Effector memory CD8-positive, alpha-beta T cell (primary cell): ENCODE measurements around the gene CAND1.

Experiments used
- ATAC-seq: fragments of 150-1000 bp; cut with Tn5 transposase; replicated peaks from 2 replicates; pipeline ENCODE4 v1.10.0; 2021; ENCODE audit warnings: mild to moderate bottlenecking, moderate library complexity
- DNase-seq, 3 experiments: peaks; one replicate each; pipeline ENCODE4 v3.0.0; 2021
- H3K27ac Mint-ChIP-seq, 2 donors: one replicate each; pipeline ENCODE4 v1.8.0; 2022; ENCODE audit warnings: mild to moderate bottlenecking in 2 of 2, mixed read lengths in 2 of 2, moderate library complexity in 2 of 2
- H3K27me3 Mint-ChIP-seq, 2 donors: one replicate each; pipeline ENCODE4 v1.8.0; 2022; ENCODE audit warnings: mixed read lengths in 2 of 2
- H3K36me3 Mint-ChIP-seq: one replicate; pipeline ENCODE4 v1.8.0; 2022; ENCODE audit warnings: mild to moderate bottlenecking, moderate library complexity, mixed read lengths; ENCODE audit not compliant: insufficient read depth
- H3K4me1 Mint-ChIP-seq, 2 donors: one replicate each; pipeline ENCODE4 v1.8.0; 2022; ENCODE audit warnings: low read depth in 2 of 2, mixed read lengths in 2 of 2
- H3K4me3 Mint-ChIP-seq, 2 donors: one replicate each; pipeline ENCODE4 v1.8.0; 2022; ENCODE audit warnings: mild to moderate bottlenecking in 2 of 2, mixed read lengths in 2 of 2, moderate library complexity in 2 of 2
- H3K9me3 Mint-ChIP-seq, 2 donors: one replicate each; pipeline ENCODE4 v1.8.0; 2022; ENCODE audit warnings: mixed read lengths in 2 of 2
- total RNA-seq, 9 experiments: gene quantifications; one replicate each; lab custom pipeline; 2026; lab: John Stamatoyannopoulos, UW

CAND1 gene
- total RNA-seq, result 114 to 339 (median 258) reads per million in 9 experiments

DNA sequence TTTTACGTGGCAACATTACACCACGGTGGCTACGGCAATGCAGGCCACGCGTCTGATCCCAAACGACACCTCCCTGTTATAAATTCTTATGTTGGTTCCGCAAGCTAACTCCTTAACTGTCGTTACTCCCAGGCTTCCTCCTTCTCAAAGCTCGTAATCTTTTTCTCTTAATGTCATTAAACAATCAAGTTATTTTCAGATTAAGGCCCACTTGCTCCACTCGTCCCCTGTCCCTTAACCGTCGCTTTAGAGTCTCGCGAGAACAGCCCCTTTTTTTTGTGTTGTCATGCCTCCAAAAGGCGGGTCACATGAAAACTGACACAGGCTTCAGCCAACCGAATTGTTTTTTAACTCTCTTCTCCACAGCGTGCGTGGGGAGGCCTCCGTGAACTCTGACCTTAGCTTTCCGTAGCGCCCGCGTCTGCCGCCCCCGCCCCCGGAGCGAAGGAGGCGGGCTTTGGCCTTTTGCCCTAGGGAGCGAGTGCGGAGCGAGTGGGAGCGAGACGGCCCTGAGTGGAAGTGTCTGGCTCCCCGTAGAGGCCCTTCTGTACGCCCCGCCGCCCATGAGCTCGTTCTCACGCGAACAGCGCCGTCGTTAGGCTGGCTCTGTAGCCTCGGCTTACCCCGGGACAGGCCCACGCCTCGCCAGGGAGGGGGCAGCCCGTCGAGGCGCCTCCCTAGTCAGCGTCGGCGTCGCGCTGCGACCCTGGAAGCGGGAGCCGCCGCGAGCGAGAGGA lies at the start of gene CAND1:
CAND1 (plus strand) TSS at position 463 of the 737 bp plus-strand sequence. CDS start 360 bp downstream, outside the sequence.
- peaks cover 23 to 36% of the 10 kb centered on the region in 2 donors for H3K4me1 Mint-ChIP-seq
- H3K27ac Mint-ChIP-seq, result peak within 1 kb of the TSS; percentile 95 to 96
- H3K9me3 Mint-ChIP-seq, result no peaks in the 10 kb centered on the region
- peak; percentile 95 to 97 (median 96) for DNase-seq
- peak within 1 kb of the TSS; percentile 93 to 96 for H3K4me3 Mint-ChIP-seq
- peak; percentile 75 for ATAC-seq
- H3K27me3 Mint-ChIP-seq, result no peaks in the 10 kb centered on the region
- peaks cover 25% of the 10 kb centered on the region for H3K36me3 Mint-ChIP-seq

DNA sequence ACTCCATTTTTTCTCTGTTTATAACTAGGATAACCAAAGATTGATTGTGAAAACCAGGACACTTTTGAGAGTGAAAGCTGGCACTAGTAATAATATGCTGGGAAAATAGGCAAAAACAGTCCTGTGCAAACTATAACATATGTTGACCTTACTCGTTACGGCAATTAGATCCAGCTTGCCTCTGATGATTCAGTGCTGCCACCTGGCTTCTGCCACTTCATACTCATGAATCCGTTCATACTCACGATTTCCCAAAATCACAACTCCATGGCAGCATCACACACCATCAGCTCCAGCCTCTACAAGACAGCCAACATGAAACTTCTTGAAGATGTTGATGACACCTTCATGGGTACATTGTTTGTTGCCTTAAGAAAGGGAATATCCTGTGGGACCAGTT lies 49.1 kb upstream of the CAND1 start:
- Mint-ChIP-seq H3K9me3 (no peaks in the 10 kb centered on the region), H3K27me3 (peaks cover 20 to 51% of the 10 kb centered on the region in 2 donors), H3K27ac (no peak overlapping the region), H3K36me3 (no peaks in the 10 kb centered on the region), H3K4me3 (no peak overlapping the region), H3K4me1 (no peaks in the 10 kb centered on the region)
- ATAC-seq (no peak), DNase-seq (no peak)

GRCh38 chr12:67222302-67222701 lies 46.9 kb upstream of the CAND1 start:
- Mint-ChIP-seq H3K27ac (no peak overlapping the region), H3K9me3 (no peaks in the 10 kb centered on the region), H3K4me1 (no peaks in the 10 kb centered on the region), H3K4me3 (no peak overlapping the region), H3K27me3 (peaks cover 8 to 35% of the 10 kb centered on the region in 2 donors), H3K36me3 (no peaks in the 10 kb centered on the region)
- ATAC-seq, result no peak
- DNase-seq, result no peak

- H3K36me3 Mint-ChIP-seq, result no peaks in the 10 kb centered on the region
- no peak for DNase-seq
- no peak for ATAC-seq
- H3K9me3 Mint-ChIP-seq, result no peaks in the 10 kb centered on the region
- H3K4me3 Mint-ChIP-seq, result no peak overlapping the region
- H3K27me3 Mint-ChIP-seq, result peaks cover 10 to 28% of the 10 kb centered on the region in 2 donors
- H3K4me1 Mint-ChIP-seq, result no peaks in the 10 kb centered on the region
- no peak overlapping the region for H3K27ac Mint-ChIP-seq
These were observed 45.9 kb upstream of the CAND1 start for GRCh38 chr12:67223225-67223624.

DNA sequence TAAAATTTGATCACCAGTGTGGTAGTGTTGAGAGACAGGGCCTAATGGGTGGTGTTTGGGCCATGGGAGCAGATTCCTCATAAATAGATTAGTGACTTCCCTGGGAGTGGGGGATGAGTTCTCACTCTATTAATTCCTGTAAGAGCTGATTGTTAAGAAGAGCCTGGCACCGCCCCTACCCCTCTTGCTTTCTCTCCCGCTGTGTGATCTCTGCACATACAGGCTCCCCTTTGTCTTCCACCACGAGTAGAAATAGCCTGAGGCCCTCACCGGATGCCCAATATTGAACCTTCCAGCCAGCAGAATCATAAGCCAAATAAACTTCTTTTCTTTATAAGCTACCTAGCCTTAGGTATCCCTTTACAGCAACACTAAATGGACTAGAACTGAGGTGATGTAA lies 31.9 kb upstream of the CAND1 start:
- H3K27me3 Mint-ChIP-seq, result peaks cover 25 to 42% of the 10 kb centered on the region in 2 donors
- no peak for DNase-seq
- no peak overlapping the region for H3K27ac Mint-ChIP-seq
- no peaks in the 10 kb centered on the region for H3K9me3 Mint-ChIP-seq
- H3K36me3 Mint-ChIP-seq, result no peaks in the 10 kb centered on the region
- no peaks in the 10 kb centered on the region for H3K4me1 Mint-ChIP-seq
- no peak for ATAC-seq
- H3K4me3 Mint-ChIP-seq, result no peak overlapping the region

GRCh38 chr12:67239061-67239460 lies 30.1 kb upstream of the CAND1 start:
- no peaks in the 10 kb centered on the region for H3K36me3 Mint-ChIP-seq
- H3K27me3 Mint-ChIP-seq, result peaks cover 25 to 26% of the 10 kb centered on the region in 2 donors
- no peak for DNase-seq
- H3K4me3 Mint-ChIP-seq, result no peak overlapping the region
- H3K4me1 Mint-ChIP-seq, result no peaks in the 10 kb centered on the region
- ATAC-seq, result no peak
- no peak overlapping the region for H3K27ac Mint-ChIP-seq
- no peaks in the 10 kb centered on the region for H3K9me3 Mint-ChIP-seq

DNA sequence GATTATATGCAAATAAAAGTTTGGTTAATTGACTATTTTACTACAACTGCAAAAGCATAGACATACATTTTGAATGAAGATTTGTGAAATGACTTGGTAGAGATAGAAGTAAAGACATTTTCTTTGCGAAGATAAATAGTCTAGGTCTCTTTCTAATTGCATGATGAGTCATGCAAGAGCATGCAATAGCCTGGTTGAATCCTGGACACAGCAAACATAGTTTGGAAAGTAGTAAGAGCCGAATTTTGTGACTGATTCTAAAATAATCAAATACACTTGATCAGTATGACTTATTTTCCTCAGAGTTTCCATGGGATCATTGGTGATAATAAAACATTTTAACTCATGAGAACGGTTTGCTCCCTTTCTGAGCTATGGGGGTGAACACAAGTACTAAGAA lies 27.7 kb upstream of the CAND1 start:
- ATAC-seq, result no peak
- H3K4me1 Mint-ChIP-seq, result no peaks in the 10 kb centered on the region
- H3K9me3 Mint-ChIP-seq, result no peaks in the 10 kb centered on the region
- H3K27me3 Mint-ChIP-seq, result peaks cover 16 to 21% of the 10 kb centered on the region in 2 donors
- no peak for DNase-seq
- H3K36me3 Mint-ChIP-seq, result no peaks in the 10 kb centered on the region
- no peak overlapping the region for H3K27ac Mint-ChIP-seq
- no peak overlapping the region for H3K4me3 Mint-ChIP-seq

GRCh38 chr12:67243260-67243659 lies 25.9 kb upstream of the CAND1 start:
- H3K36me3 Mint-ChIP-seq, result no peaks in the 10 kb centered on the region
- H3K4me1 Mint-ChIP-seq, result no peaks in the 10 kb centered on the region
- ATAC-seq, result no peak
- no peaks in the 10 kb centered on the region for H3K9me3 Mint-ChIP-seq
- H3K4me3 Mint-ChIP-seq, result no peak overlapping the region
- DNase-seq, result no peak
- H3K27ac Mint-ChIP-seq, result no peak overlapping the region
- H3K27me3 Mint-ChIP-seq, result peaks cover 15 to 17% of the 10 kb centered on the region in 2 donors

DNA sequence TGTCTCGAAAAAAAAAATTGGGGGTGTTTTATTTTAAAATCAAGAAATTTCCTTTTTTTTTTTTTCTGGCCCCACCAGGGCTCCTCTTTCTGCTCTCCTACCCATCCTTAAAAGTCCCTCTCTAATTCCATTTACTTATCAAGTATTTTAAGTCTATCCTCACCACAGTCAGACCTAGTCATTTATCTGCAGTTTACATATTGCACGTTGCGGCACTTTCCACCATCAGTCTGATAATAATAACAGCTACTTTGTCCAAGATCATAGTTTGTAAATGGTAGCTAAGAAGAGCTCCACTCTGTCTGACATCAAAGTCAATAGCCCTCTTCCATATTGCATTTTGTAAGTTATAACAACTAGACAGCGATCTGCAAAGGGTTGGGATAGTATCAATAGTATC lies 23.6 kb upstream of the CAND1 start:
- H3K9me3 Mint-ChIP-seq, result no peaks in the 10 kb centered on the region
- no peaks in the 10 kb centered on the region for H3K4me1 Mint-ChIP-seq
- DNase-seq, result no peak
- H3K27me3 Mint-ChIP-seq, result peaks cover 17 to 26% of the 10 kb centered on the region in 2 donors
- H3K36me3 Mint-ChIP-seq, result no peaks in the 10 kb centered on the region
- ATAC-seq, result no peak
- no peak overlapping the region for H3K27ac Mint-ChIP-seq
- no peak overlapping the region for H3K4me3 Mint-ChIP-seq

DNA sequence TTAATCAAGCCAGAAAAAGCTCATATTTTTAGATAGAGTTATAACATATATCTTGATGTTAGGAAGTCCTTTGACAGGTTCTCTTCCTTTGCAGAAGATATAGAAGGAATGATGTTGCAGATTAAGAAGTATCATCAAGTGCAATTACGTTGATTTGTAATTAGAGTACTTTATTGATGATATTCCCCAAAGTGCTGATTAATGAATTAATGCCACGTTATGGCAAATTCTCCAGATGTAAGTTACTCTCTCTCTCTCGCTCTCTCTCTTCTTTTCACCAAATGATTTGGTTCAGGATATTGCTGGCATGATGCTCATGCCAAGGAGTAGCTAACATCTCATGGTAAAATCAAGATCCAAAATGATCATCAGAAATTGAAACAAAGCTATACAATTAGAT lies 18.1 kb upstream of the CAND1 start:
- no peak for ATAC-seq
- Mint-ChIP-seq H3K27ac (no peak overlapping the region), H3K27me3 (peaks cover 25 to 27% of the 10 kb centered on the region in 2 donors), H3K4me3 (no peak overlapping the region), H3K4me1 (no peaks in the 10 kb centered on the region), H3K9me3 (no peaks in the 10 kb centered on the region), H3K36me3 (no peaks in the 10 kb centered on the region)
- no peak for DNase-seq

- Mint-ChIP-seq H3K27me3 (peaks cover 28 to 32% of the 10 kb centered on the region in 2 donors), H3K36me3 (no peaks in the 10 kb centered on the region), H3K27ac (no peak overlapping the region), H3K9me3 (no peaks in the 10 kb centered on the region), H3K4me3 (no peak overlapping the region), H3K4me1 (no peaks in the 10 kb centered on the region)
- DNase-seq, result no peak
- no peak for ATAC-seq
These were observed 14.7 kb upstream of the CAND1 start for GRCh38 chr12:67254372-67255026.

GRCh38 chr12:67256649-67257048 lies 12.5 kb upstream of the CAND1 start:
- H3K9me3 Mint-ChIP-seq, result no peaks in the 10 kb centered on the region
- no peak overlapping the region for H3K4me3 Mint-ChIP-seq
- H3K27ac Mint-ChIP-seq, result no peak overlapping the region
- ATAC-seq (no peak), DNase-seq (no peak)
- no peaks in the 10 kb centered on the region for H3K36me3 Mint-ChIP-seq
- H3K4me1 Mint-ChIP-seq, result no peaks in the 10 kb centered on the region
- H3K27me3 Mint-ChIP-seq, result peaks cover 12 to 20% of the 10 kb centered on the region in 2 donors

DNA sequence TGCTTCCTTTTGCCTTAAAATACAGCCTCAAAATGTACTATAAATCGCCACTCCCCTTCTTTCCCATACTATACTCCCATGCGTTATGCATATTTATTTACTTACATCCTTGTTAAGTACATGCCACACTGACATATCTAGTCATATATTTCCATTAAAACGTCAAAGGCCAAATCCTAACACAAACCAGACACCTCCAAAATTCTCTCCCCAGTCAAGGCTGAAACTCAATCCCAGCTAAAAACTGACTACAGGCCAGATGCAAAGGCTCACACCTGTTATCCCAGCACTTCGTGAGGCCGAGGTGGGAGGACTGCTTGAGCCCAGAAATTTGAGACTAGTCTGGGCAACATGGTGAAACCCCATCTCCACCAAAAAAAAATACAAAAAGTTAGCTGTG lies 5.7 kb upstream of the CAND1 start:
- H3K9me3 Mint-ChIP-seq, result no peaks in the 10 kb centered on the region
- DNase-seq (no peak), ATAC-seq (no peak)
- H3K36me3 Mint-ChIP-seq, result peaks cover 2% of the 10 kb centered on the region
- H3K27ac Mint-ChIP-seq, result no peak overlapping the region
- peaks cover 0 to 2% of the 10 kb centered on the region in 2 donors for H3K4me1 Mint-ChIP-seq
- no peak overlapping the region for H3K4me3 Mint-ChIP-seq
- no peaks in the 10 kb centered on the region for H3K27me3 Mint-ChIP-seq

DNA sequence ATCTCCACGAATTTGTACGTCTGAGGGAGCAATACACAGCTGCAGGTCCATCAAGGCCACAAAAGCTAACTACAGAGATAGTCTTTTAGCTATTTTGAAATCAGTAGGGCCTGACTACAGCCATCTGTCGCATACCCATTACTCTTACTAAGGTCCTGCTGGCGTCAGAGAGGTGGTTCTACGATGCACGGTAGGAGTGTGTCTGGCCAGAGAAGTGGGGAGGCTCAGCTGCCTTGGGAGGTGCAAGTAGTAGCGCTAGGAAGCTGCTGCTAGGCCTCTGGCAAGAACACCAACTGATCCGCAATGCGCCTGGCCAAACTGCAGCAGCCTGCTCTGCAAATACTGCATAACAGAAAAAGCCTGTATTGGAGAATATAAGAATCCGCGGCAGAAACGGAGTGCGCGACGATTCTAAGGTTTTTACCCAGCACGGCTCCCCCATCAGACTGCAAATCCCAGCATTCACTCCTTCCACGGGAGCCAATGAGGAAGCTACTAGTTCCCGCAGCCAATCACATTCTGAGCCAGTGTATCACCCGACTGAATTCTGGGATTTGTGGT lies 743 bp upstream of the CAND1 start:
- Mint-ChIP-seq H3K36me3 (peaks cover 23% of the 10 kb centered on the region), H3K4me3 (peak overlapping the region; percentile 93 to 96), H3K27ac (peak overlapping the region; percentile 95 to 96), H3K4me1 (peaks cover 21 to 34% of the 10 kb centered on the region in 2 donors), H3K9me3 (no peaks in the 10 kb centered on the region), H3K27me3 (no peaks in the 10 kb centered on the region)
- DNase-seq (peak in 2 of 3 experiments; percentile 82 to 84), ATAC-seq (peak; percentile 70)
